Motor neuron (in vitro differentiated cells): ENCODE data around the gene FEN1. TPM values are rescaled to one million over a fixed set of nuclear protein-coding genes. Genes with fewer than 3 reads are reported as not detected.

Experiments used
- ATAC-seq, 8 experiments: fragments of 200-7000 bp; cut with Tn5 transposase; replicated peaks in 6 of 8; 2 replicates each; pipeline ENCODE4 v1.8.0; 2021; ENCODE audit warnings: mild to moderate bottlenecking in 8 of 8, moderate library complexity in 8 of 8
- H3K27ac ChIP-seq, 2 donors: fragments of 250-450 bp; sonication (Bioruptor Pico); 2 replicates each; pipeline ENCODE4 v1.9.0; 2021; ENCODE audit warnings: antibody characterized with exemption in 2 of 2, mild to moderate bottlenecking in 2 of 2, moderate library complexity in 1 of 2
- H3K4me1 ChIP-seq, 2 donors: fragments of 250-450 bp; sonication (Bioruptor Pico); replicated peaks in 1 of 2; 2 replicates each; pipeline ENCODE4 v1.6.1; 2021; ENCODE audit warnings: antibody characterized with exemption in 2 of 2, mild to moderate bottlenecking in 2 of 2, moderate library complexity in 1 of 2
- H3K4me3 ChIP-seq, 5 donors: fragments of 250-450 bp; sonication (Bioruptor Pico); 2 replicates each; pipeline ENCODE4 v1.9.0; 2021; ENCODE audit warnings: antibody characterized with exemption in 5 of 5, mild to moderate bottlenecking in 5 of 5, moderate library complexity in 4 of 5
- WGBS, 10 experiments: fragments of 450-650 bp; shearing (Covaris generic); methylation state at CpG; one replicate each; pipeline ENCODE4 v1.0.0; 2022; 5-methylcytosine and 5-hydroxymethylcytosine counted together
- in situ Hi-C, 9 experiments: fragments of 400-800 bp; cut with MboI; loops; one replicate each; pipeline ENCODE4 v1.15.0; 2021; ENCODE audit warnings: low sequenced_read_pairs in 9 of 9, low pct_unique_long_range_greater_than_20kb in 2 of 9; ENCODE audit not compliant: unreplicated experiment in 9 of 9
- total RNA-seq, 8 experiments: library from RNA; unstranded; fragments of 300-600 nt; gene quantifications; 2 replicates each; pipeline versions ENCODE4 v1.2.3 to v1.2.4, GENCODE V29; 2022

The FEN1 gene
- total RNA-seq, 8 experiments from 2014 or later = 7.5 to 59.0 (median 16.6) TPM

- peaks cover 0 to 3% of the 10 kb centered on the region in 2 donors for H3K4me1 ChIP-seq
- no peak for ATAC-seq
- in situ Hi-C loops = loop anchor here in 1 of 9 experiments (25.0 kb wide), 1 partner anchor 331 kb away; the partner anchor contains the start of gene INCENP
- no peak overlapping the region for H3K27ac ChIP-seq
- WGBS, 10 experiments = 100% methylated on average over 1 to 3 of the region's 5 CpGs; no CpG with 5 or more reads in 8 of the 10 experiments
- no peak overlapping the region for H3K4me3 ChIP-seq
Observed at GRCh38 chr11:61781585-61781984, 11.1 kb upstream of the FEN1 start.

GRCh38 chr11:61782299-61782698 lies 10.4 kb upstream of the FEN1 start:
- no peak overlapping the region for H3K27ac ChIP-seq
- no peak for ATAC-seq
- in situ Hi-C loops = loop anchor here in 1 of 9 experiments (25.0 kb wide), 1 partner anchor 330 kb away; the partner anchor contains the start of gene INCENP
- 92 to 100% (median 98%) methylated on average over 2 to 3 of the region's 3 CpGs; no CpG with 5 or more reads in 6 of the 10 experiments for WGBS, 10 experiments
- H3K4me1 ChIP-seq = peaks cover 0 to 1% of the 10 kb centered on the region in 2 donors
- no peak overlapping the region for H3K4me3 ChIP-seq

- Histone ChIP-seq H3K4me1 (no peaks in the 10 kb centered on the region), H3K27ac (no peak overlapping the region), H3K4me3 (no peak overlapping the region)
- WGBS, 10 experiments = 56 to 100% (median 80%) methylated on average over 1 to 6 of the region's 11 CpGs; no CpG with 5 or more reads in 7 of the 10 experiments
- peak in 2 of 8 experiments; percentile 14 to 60 for ATAC-seq
- in situ Hi-C loops = loop anchor here in 1 of 9 experiments (25.0 kb wide), 1 partner anchor 329 kb away; the partner anchor contains the start of gene INCENP
Observed at GRCh38 chr11:61782841-61783240, 9.9 kb upstream of the FEN1 start.

- Histone ChIP-seq H3K4me3 (no peak overlapping the region), H3K4me1 (no peaks in the 10 kb centered on the region), H3K27ac (no peak overlapping the region)
- peak in 1 of 8 experiments; percentile 10 for ATAC-seq
- in situ Hi-C loops = loop anchor here in 1 of 9 experiments (25.0 kb wide), 1 partner anchor 328 kb away; the partner anchor contains the start of gene INCENP
- 40 to 83% (median 72%) methylated on average over 1 to 6 of the region's 13 CpGs; no CpG with 5 or more reads in 7 of the 10 experiments for WGBS, 10 experiments
Observed at GRCh38 chr11:61783717-61784505, 8.8 kb upstream of the FEN1 start.

GRCh38 chr11:61784506-61784805 lies 8.3 kb upstream of the FEN1 start:
- 50 to 100% methylated on average over 2 of the region's 7 CpGs; no CpG with 5 or more reads in 8 of the 10 experiments for WGBS, 10 experiments
- H3K4me3 ChIP-seq = no peak overlapping the region
- no peak for ATAC-seq
- no peaks in the 10 kb centered on the region for H3K4me1 ChIP-seq
- in situ Hi-C loops = loop anchor here in 1 of 9 experiments (25.0 kb wide), 1 partner anchor 328 kb away; the partner anchor contains the start of gene INCENP
- no peak overlapping the region for H3K27ac ChIP-seq

GRCh38 chr11:61785837-61786402 lies 6.8 kb upstream of the FEN1 start:
- Histone ChIP-seq H3K4me3 (no peak overlapping the region), H3K4me1 (no peaks in the 10 kb centered on the region), H3K27ac (no peak overlapping the region)
- in situ Hi-C loops = loop anchor here in 1 of 9 experiments (25.0 kb wide), 1 partner anchor 326 kb away; the partner anchor contains the start of gene INCENP
- peak in 3 of 8 experiments; percentile 3 to 6 (median 5) for ATAC-seq
- WGBS, 10 experiments = 80 to 100% (median 100%) methylated on average over 1 to 5 of the region's 11 CpGs; no CpG with 5 or more reads in 6 of the 10 experiments

GRCh38 chr11:61787928-61788491 lies 4.7 kb upstream of the FEN1 start:
- in situ Hi-C loops = loop anchor here in 1 of 9 experiments (25.0 kb wide), 1 partner anchor 324 kb away; the partner anchor contains the start of gene INCENP
- 30 to 66% (median 49%) methylated on average over 2 to 6 of the region's 9 CpGs; no CpG with 5 or more reads in 3 of the 10 experiments for WGBS, 10 experiments
- H3K4me3 ChIP-seq = no peak overlapping the region
- H3K27ac ChIP-seq = no peak overlapping the region
- H3K4me1 ChIP-seq = peaks cover 0 to 6% of the 10 kb centered on the region in 2 donors
- ATAC-seq = peak in 2 of 8 experiments; percentile 4

GRCh38 chr11:61791737-61792309 lies 888 bp upstream of the FEN1 start:
- Histone ChIP-seq H3K27ac (peak overlapping the region; percentile 99 to 100), H3K4me3 (peak overlapping the region; percentile 72 to 94 (median 76)), H3K4me1 (peaks cover 4 to 11% of the 10 kb centered on the region in 2 donors)
- in situ Hi-C loops = loop anchor here in 1 of 9 experiments (25.0 kb wide), 1 partner anchor 320 kb away; the partner anchor contains the start of gene INCENP
- WGBS, 10 experiments = 0 to 33% (median 8%) methylated on average over 1 to 9 of the region's 14 CpGs
- ATAC-seq = peak; percentile 52 to 77 (median 74)

GRCh38 chr11:61793083-61793828 lies 545 bp downstream of the FEN1 start:
- WGBS, 10 experiments = 0 to 40% (median 2%) methylated on average over 1 to 15 of the region's 29 CpGs
- Histone ChIP-seq H3K4me1 (peaks cover 4 to 14% of the 10 kb centered on the region in 2 donors), H3K27ac (peak overlapping the region; percentile 99 to 100), H3K4me3 (peak overlapping the region; percentile 72 to 94 (median 76))
- ATAC-seq = peak in 3 of 8 experiments; percentile 5 to 32 (median 8)
- in situ Hi-C loops = loop anchor here in 1 of 9 experiments (25.0 kb wide), 1 partner anchor 319 kb away; the partner anchor contains the start of gene INCENP

GRCh38 chr11:61793829-61794204 lies 1.1 kb downstream of the FEN1 start:
- Histone ChIP-seq H3K4me1 (peaks cover 4 to 14% of the 10 kb centered on the region in 2 donors), H3K27ac (no peak overlapping the region), H3K4me3 (peak overlapping the region in 3 of 5 donors; percentile 72 to 94 (median 87))
- in situ Hi-C loops = loop anchor here in 1 of 9 experiments (25.0 kb wide), 1 partner anchor 318 kb away; the partner anchor contains the start of gene INCENP
- no peak for ATAC-seq
- WGBS, 10 experiments = 0 to 71% (median 27%) methylated on average over 1 to 3 of the region's 3 CpGs; no CpG with 5 or more reads in 3 of the 10 experiments

- peaks cover 4 to 14% of the 10 kb centered on the region in 2 donors for H3K4me1 ChIP-seq
- H3K4me3 ChIP-seq = no peak overlapping the region
- ATAC-seq = no peak
- WGBS, 10 experiments = 72 to 100% (median 96%) methylated on average over 1 to 4 of the region's 4 CpGs; no CpG with 5 or more reads in 1 of the 10 experiments
- in situ Hi-C loops = loop anchor here in 1 of 9 experiments (25.0 kb wide), 1 partner anchor 318 kb away; the partner anchor contains the start of gene INCENP
- no peak overlapping the region for H3K27ac ChIP-seq
Observed at GRCh38 chr11:61794579-61794978, 1.9 kb downstream of the FEN1 start.
